GM10847 (cell line): ENCODE data around the gene ENPEP.

ENCODE experiments used
- POLR2A ChIP-seq: IDR thresholded peaks from 2 replicates; pipeline ENCODE4 v1.6.1; 2011; ENCODE audit not compliant: insufficient read length; ENCODE audit errors: extremely low read depth

ENPEP gene

DNA sequence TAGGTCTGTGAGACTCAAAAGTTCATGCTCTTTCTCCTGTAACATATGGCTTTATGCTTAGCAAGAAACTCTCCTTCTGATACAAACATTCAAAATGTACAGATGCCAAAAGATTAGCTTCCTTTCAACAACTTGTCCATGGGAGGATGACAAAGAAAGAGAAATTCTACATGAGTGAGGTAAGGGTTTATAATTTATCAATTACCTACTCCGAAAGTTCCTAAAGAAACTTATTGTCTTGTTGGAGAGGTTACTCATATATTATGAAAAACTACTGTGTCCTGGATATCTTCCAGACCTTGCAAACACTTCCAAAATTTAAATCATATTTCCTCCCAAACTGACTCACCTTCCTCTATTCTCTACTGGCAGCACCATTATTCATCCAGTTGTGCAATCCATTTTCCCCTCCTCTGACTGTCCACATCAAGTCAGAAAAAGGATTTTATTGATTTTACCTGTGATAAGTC lies 65.1 kb downstream of the ENPEP start:
- TF ChIP-seq POLR2A = no peak

DNA sequence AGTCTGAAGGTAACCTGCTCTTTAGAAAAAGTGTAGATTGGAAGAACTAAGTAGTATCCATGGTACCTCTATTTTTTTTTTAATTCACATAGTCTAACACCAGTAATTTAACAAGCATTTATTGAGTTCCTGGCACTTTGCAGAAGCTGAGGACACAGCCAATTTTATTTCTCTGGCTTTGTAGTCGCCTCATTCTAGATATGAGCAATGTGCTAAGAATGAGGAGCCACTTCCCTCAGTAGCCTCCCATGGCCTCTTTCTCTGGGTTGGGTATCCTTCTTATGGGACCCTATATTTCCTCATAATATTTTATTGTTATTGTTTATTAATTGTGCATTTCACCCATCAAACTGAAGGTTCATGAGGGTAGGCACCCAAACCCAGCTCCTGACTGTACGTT lies 67.6 kb downstream of the ENPEP start:
- no peak for TF ChIP-seq POLR2A

DNA sequence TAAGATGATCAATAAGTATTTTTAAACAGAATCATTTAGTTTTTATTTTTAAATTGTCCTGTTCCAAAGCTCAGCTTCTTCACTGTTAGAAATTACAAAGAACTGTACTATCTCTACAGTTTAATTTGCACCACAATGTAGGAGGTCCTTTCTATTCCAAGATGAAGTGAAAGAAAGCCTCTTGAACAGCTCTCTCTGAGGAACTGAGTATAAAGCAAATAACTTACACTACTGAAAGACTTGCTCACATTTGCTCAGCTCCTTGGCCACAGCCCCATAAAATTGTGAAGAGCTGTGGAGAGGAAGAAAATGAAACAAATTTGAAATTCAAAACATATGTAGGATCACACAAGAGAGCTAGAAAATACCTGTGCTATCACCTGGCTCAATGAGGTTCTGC lies 68.6 kb downstream of the ENPEP start:
- no peak for TF ChIP-seq POLR2A

DNA sequence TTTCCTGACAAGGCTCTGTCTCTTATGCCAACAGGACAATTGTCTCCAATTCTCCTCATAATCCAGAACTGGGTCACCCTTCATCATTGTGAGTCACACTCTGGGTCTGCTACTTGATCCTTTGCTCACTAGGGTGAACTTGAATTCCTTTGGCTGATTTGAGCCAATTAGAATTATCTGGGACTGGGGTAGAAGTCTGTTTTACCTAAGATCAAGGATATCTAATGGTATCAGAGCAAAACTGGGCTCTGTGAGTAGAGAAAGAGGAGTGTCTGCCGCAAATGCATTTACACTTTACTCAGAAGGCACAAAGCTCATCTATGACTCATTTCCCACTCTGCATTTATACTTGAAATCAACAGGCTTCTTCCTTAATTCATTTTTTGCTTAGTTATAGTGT lies 74.3 kb downstream of the ENPEP start:
- no peak for TF ChIP-seq POLR2A

DNA sequence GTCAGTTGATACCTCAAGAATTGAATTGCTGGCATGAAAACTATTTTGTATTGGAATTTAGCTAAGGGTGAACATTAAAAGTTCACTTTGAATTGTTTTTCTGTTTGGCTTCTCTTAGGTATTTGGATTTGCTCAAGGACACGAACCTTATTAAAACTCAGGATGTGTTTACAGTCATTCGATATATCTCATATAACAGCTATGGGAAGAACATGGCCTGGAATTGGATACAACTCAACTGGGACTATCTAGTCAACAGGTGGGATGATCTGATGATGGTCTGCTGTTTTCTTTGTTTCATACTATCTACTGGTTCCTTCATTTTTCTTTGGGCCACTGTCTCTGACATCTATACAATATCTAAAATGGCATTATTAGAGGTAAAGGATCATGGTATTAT lies 77.2 kb downstream of the ENPEP start:
- no peak for TF ChIP-seq POLR2A

DNA sequence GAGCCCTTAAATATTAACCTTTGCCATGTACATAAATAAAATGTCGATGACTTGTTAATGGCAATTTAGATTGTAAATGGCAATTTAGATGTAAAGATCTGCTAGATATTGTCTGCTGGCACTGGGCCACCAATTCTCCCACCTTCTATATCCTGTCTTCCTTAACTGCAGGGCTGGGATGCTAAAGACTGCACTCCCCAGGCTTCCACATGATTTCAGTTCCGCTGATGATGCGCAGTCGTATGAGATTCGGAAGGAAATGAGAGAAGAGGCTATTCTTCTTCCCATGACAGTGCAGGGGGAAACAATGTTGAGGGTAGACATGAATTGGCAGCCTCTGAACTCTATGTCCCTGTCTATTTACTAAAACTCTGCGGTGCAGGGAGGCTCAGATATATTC lies 91.3 kb downstream of the ENPEP start:
- TF ChIP-seq POLR2A = no peak

DNA sequence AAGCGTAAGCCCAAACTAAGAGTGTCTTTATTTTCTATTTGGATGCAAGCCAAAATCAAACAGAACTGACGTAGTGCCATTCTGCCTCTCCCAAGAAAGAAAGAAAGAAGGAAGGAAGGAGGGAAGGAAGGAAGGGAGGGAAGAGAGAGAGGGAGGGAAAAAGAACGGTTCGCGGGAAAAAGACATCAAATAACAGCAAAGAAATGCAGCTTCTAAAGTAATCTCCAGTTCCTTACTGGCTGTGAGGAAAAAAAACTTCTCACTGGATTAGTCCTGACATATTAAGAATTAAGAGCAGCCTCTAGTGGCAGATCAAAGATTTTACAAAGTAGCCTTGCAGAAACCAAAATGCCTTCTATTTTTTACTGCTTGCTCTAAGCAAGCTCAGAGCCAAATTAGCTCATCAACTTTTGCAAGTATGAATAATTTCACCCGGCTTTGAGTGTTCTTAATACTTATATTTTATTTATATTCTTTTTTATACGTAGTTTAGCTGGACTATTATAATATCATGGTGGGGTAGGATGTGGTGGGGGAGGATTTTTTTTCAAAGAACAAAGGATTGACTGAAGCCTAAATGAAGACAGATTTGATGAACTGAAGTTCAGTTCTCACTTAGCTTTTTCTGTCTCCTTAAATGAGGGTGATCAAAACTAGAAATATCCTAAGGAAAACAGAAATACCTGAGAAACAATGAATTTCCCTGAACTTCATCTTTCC lies 110.3 kb downstream of the ENPEP start:
- TF ChIP-seq POLR2A = no peak

DNA sequence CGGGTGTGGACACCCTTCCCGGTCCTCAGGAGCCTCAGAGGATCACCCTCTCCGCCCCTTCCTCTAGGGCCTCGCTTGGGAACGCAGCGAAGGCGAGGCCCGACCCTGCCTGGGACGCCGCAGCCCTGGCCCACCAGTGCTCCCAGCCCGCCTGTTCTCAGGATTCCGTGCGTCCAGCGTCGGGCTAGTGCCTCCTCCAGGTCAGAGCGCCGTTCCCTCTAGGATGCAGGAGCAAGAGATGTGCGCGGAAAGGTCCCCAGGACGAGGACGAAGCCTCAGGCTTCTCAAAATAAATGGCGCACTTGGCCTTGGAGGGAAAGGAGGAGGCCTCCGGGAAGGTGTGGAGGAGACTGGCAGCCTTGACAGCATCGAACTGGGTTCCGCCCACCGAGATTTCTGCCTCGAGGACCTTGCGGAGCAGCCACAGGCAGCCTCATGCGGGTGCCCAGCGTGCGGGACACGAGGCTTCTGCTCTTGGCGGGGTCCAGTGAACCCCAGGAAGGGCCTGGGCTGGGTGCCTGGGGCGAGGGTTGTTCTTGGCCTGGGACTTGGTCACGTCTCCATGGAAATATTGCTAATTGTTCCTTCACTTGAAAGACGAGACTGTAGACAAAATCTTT lies 111.8 kb downstream of the ENPEP start:
- no peak for TF ChIP-seq POLR2A

DNA sequence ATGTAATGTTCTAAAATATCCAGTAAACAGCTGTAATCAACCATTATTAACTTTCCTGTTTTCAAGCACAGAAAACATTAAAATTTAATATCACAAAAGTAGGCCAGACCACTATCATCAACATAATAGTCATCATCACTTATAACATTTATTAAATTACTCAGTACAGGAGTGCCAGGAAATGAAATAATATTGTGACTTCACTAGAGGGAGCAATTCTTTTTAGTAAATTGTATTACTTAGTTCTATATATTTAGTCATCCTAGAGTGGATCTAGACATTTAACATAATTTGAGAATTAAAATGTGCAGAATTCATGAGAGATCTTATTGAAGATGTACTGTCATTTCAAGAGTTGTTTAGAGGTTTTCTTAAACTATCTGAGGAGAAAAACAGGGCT lies 113.3 kb downstream of the ENPEP start:
- TF ChIP-seq POLR2A = no peak

DNA sequence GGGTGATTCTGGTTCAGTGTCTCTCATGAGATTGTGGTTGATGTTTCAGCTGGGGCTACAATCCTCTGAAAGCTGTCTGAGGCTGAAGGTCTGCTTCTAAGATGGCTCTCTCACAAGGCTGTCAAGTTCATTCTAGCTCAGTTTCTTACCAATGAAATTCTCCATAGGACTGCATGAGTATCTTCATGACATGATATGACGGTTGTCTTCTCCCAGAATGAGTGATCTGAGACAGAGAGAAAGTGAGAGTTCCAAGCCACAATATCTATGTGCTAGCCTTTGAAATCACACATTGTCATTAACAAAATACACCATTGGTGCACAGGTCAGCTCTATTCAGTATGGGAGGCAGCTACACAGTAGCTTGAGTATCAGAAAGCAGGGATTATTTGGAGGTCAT lies 119.6 kb downstream of the ENPEP start:
- no peak for TF ChIP-seq POLR2A

DNA sequence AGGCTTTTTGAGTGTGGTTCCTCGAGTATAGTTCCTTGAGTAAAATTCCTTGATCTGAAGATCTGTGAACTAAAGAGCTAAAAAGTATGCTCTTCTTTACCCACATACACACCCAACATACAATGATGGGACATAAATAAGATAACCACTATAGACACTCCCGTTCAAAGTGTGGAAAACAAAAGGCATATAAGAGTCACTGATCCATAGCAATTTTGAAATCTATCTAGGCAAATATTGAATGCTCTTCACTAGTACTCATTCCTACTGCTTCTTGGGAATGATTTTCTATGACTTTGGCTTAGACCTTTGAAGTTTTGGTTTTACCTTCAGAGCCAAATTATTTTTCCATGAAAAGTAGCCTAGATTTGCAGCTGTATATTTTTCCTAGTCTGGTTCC lies 120.5 kb downstream of the ENPEP start:
- no peak for TF ChIP-seq POLR2A

DNA sequence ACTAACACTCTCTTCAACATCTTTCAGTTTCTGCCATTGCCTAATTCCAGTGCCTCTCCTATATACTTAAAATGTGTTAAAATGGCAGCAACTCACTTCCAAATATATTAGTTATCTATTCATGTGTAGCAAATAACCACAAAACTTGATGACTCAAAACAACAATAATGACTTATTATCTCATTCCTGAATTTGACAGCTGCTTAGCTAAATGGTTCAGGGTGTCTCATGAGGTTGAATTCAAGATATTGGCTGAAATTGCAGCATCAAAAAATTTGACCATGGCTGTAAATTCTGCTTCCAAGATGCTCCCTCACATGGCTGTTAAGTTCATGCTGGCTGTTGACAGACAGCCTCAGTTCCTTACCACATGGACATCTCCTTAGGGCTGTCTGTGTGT lies 121.6 kb downstream of the ENPEP start:
- TF ChIP-seq POLR2A = no peak

DNA sequence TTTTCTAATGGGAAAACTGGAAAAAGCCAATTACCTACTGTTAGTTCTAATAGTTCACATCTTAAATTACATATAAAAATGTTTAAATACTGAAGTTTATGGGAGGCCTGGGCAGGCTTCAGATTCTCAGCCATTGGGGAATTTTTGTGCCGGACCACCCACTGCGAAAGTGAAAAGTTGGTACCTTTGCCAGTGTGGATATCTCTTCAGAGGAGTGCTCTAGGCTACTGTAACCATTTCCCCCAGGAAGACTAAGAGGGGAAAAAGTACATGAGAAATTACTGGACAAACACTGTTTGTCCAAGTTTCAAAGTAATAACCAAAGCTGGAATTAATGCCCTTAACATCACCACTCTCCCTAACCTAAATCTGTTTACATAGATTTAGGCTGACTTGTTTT lies 126.1 kb downstream of the ENPEP start:
- no peak for TF ChIP-seq POLR2A

DNA sequence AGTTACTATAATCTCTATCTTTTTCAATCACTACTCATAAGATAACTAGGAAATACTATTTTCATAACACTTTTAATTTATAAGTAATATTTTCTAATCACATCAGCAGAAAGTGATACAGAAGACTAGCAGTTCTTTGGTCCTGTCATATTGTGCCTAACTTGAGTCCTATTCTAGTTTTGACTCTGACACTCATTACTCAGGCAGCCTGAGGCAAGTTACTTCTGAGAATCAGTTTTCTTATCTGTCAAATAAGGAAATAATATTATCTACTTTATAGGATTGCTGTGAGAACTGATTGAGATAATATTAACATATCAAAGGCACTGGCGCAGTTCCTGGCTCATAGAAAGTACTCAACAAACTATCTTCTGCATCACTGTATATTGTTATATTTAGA lies 129.1 kb downstream of the ENPEP start:
- no peak for TF ChIP-seq POLR2A

DNA sequence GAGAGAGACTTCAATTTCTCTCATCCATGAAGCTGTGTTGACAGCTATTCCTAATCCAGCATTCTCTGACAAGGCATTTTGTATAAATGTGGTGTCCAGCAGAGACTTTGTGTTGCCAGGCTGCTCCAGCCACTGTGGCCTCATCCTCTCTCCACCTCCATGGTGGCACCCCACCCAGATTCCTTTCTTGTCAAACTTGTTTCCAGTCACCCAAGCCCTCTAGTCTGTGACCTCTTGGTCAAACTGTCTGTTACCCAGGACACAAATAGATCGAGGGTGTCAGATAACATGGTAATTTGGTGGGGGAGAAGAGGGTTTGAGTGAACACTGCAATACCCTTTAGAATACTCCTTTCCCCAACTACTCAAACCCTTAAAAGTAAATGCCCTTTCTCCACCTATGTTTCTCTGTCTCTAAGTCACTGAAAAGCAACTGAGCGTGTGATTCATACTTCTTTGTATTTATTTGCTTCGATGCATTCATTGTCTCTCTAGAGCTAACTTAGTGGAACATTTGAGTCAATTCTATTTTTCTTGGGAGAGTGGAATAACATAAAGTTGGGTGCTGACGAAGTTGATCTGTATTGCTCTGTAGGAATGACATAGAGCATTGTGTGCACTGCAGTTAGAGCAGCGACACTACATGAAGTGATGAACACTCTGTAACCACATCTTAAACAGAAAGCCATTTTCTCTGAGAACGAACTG lies 133.2 kb downstream of the ENPEP start:
- TF ChIP-seq POLR2A = no peak

DNA sequence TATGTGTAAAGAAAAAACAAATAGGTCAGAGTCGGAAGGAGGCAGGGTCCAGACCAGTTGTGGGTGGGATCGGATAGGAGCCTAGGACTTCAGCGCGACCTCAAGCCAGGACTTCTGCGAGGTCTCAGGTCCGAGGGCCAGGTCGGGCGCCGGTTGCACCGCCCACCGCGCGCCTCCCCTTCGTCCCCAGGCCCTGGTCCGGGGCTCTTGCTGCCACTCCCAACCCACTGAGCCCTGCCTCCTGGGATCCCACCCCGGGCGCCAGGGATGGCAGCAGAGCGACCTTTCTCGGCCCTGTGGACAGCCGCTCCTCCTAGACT lies 134.6 kb downstream of the ENPEP start:
- TF ChIP-seq POLR2A = no peak
